Nephron (organoid): ENCODE data around the gene F12.

Source experiments
- H3K27ac Mint-ChIP-seq, 3 experiments: 2 replicates each; pipeline ENCODE4 v1.8.0; 2020; ENCODE audit warnings: mixed read lengths in 3 of 3, mild to moderate bottlenecking in 2 of 3, moderate library complexity in 1 of 3
- H3K27me3 Mint-ChIP-seq: 2 replicates; pipeline ENCODE4 v1.8.0; 2021; ENCODE audit warnings: low read depth, mild to moderate bottlenecking, moderate library complexity, mixed read lengths
- H3K36me3 Mint-ChIP-seq: 2 replicates; pipeline ENCODE4 v1.8.0; 2020; ENCODE audit warnings: low read depth, mixed read lengths
- H3K4me1 Mint-ChIP-seq: 2 replicates; pipeline ENCODE4 v1.8.0; 2020; ENCODE audit warnings: mixed read lengths
- H3K4me3 Mint-ChIP-seq, 3 experiments: 2 replicates each; pipeline ENCODE4 v1.8.0; 2020; ENCODE audit warnings: mild to moderate bottlenecking in 3 of 3, mixed read lengths in 3 of 3, moderate library complexity in 2 of 3
- H3K9me3 Mint-ChIP-seq: 2 replicates; pipeline ENCODE4 v1.8.0; 2020; ENCODE audit warnings: mixed read lengths
- CTCF ChIP-seq, 3 experiments: fragments of 200-600 bp; sonication (generic); IDR thresholded peaks; one replicate each; pipeline ENCODE4 v1.5.0; 2021; ENCODE audit warnings: antibody characterized with exemption in 3 of 3; ENCODE audit not compliant: unreplicated experiment in 3 of 3

Gene F12

GRCh38 chr5:177414481-177414880, 5.1 kb upstream of the F12 start:
- TF ChIP-seq CTCF (IDR thresholded peaks at IDR 0.05; ENCODE audit: unreplicated experiment in 3 of 3), result no peak
- Mint-ChIP-seq H3K9me3 (no peaks in the 10 kb centered on the region), H3K27ac (no peak overlapping the region), H3K4me1 (no peaks in the 10 kb centered on the region), H3K27me3 (peaks cover 22% of the 10 kb centered on the region), H3K4me3 (no peak overlapping the region), H3K36me3 (no peaks in the 10 kb centered on the region)

- no peak overlapping the region for H3K27ac Mint-ChIP-seq
- no peaks in the 10 kb centered on the region for H3K4me1 Mint-ChIP-seq
- TF ChIP-seq CTCF (IDR thresholded peaks at IDR 0.05; ENCODE audit: unreplicated experiment in 3 of 3), result no peak
- H3K36me3 Mint-ChIP-seq, result no peaks in the 10 kb centered on the region
- no peaks in the 10 kb centered on the region for H3K9me3 Mint-ChIP-seq
- H3K27me3 Mint-ChIP-seq, result peaks cover 31% of the 10 kb centered on the region
- no peak overlapping the region for H3K4me3 Mint-ChIP-seq
These were observed 3.4 kb upstream of the F12 start for GRCh38 chr5:177412603-177413233.

- no peak for TF ChIP-seq CTCF (IDR thresholded peaks at IDR 0.05; ENCODE audit: unreplicated experiment in 3 of 3)
- Mint-ChIP-seq H3K9me3 (no peaks in the 10 kb centered on the region), H3K27ac (no peak overlapping the region), H3K27me3 (peaks cover 43% of the 10 kb centered on the region), H3K4me1 (no peaks in the 10 kb centered on the region), H3K4me3 (no peak overlapping the region), H3K36me3 (no peaks in the 10 kb centered on the region)
These were observed 1.2 kb upstream of the F12 start for GRCh38 chr5:177410575-177410974.

- peaks cover 11% of the 10 kb centered on the region for H3K4me1 Mint-ChIP-seq
- H3K27ac Mint-ChIP-seq, result no peak overlapping the region
- peaks cover 68% of the 10 kb centered on the region for H3K27me3 Mint-ChIP-seq
- no peaks in the 10 kb centered on the region for H3K36me3 Mint-ChIP-seq
- no peak for TF ChIP-seq CTCF (IDR thresholded peaks at IDR 0.05; ENCODE audit: unreplicated experiment in 3 of 3)
- H3K4me3 Mint-ChIP-seq, result no peak overlapping the region
- no peaks in the 10 kb centered on the region for H3K9me3 Mint-ChIP-seq
These were observed 3.6 kb downstream of the F12 start for GRCh38 chr5:177405805-177406204.

- Mint-ChIP-seq H3K27me3 (peaks cover 68% of the 10 kb centered on the region), H3K4me1 (peaks cover 11% of the 10 kb centered on the region), H3K9me3 (no peaks in the 10 kb centered on the region), H3K36me3 (no peaks in the 10 kb centered on the region), H3K4me3 (peak overlapping the region; percentile 73 to 81 (median 75)), H3K27ac (no peak overlapping the region)
- TF ChIP-seq CTCF (IDR thresholded peaks at IDR 0.05; ENCODE audit: unreplicated experiment in 3 of 3), result no peak
These were observed 4.1 kb downstream of the F12 start for GRCh38 chr5:177405312-177405711.

- TF ChIP-seq CTCF (IDR thresholded peaks at IDR 0.05; ENCODE audit: unreplicated experiment in 3 of 3), result no peak
- H3K4me3 Mint-ChIP-seq, result peak overlapping the region; percentile 73 to 81 (median 75)
- no peak overlapping the region for H3K27ac Mint-ChIP-seq
- no peaks in the 10 kb centered on the region for H3K9me3 Mint-ChIP-seq
- peaks cover 11% of the 10 kb centered on the region for H3K4me1 Mint-ChIP-seq
- H3K36me3 Mint-ChIP-seq, result no peaks in the 10 kb centered on the region
- peaks cover 68% of the 10 kb centered on the region for H3K27me3 Mint-ChIP-seq
These were observed 4.7 kb downstream of the F12 start for GRCh38 chr5:177404641-177405179.
